Measurements from ENCODE around the gene SEMG1.

Gene SEMG1

DNA sequence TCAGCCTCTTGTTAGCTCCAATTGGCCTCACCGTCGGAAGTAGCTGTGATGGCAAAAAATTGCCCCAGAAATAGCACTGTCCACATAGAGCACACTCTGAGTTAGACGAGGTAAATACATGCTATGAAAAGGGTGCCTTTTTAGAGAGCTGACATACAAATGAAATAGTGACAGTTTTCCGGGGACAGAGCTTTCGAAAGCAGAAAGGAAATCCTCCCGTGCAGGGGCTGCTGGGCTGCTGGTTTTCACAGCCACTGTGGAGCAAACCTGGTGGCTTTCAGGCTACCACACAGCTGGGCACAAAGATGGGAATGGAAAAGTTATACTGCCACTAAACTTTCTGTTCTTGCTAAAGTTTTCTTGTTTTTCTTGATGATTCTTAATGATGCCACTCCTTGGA lies 39.3 kb downstream of the SEMG1 start:
- no peak for TF ChIP-seq ZFX (IDR thresholded peaks at IDR 0.05; ENCODE audit: borderline replicate concordance)
- TF ChIP-seq, protein P1, sequence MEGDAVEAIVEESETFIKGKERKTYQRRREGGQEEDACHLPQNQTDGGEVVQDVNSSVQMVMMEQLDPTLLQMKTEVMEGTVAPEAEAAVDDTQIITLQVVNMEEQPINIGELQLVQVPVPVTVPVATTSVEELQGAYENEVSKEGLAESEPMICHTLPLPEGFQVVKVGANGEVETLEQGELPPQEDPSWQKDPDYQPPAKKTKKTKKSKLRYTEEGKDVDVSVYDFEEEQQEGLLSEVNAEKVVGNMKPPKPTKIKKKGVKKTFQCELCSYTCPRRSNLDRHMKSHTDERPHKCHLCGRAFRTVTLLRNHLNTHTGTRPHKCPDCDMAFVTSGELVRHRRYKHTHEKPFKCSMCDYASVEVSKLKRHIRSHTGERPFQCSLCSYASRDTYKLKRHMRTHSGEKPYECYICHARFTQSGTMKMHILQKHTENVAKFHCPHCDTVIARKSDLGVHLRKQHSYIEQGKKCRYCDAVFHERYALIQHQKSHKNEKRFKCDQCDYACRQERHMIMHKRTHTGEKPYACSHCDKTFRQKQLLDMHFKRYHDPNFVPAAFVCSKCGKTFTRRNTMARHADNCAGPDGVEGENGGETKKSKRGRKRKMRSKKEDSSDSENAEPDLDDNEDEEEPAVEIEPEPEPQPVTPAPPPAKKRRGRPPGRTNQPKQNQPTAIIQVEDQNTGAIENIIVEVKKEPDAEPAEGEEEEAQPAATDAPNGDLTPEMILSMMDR (IDR thresholded peaks at IDR 0.05), result no peak
- H3K27ac ChIP-seq, result no peak overlapping the region

DNA sequence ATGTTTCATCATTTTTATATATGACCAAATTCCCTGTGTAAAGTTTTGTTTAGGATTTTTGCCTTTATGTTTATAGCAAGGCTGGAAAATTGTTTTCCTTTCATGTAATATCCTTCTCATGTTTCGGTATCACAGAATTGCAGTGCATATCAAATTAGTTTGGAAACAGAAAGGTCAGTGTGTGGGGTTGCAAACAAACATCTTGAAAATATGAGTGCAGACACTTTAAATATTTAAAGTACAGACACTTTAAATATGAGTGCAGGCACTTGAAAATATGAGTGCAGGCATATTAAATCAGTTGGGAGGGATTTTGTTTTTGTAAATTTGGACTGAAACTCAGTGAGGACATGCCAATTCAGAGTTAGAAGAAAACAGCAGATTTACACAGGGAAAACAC lies 41.0 kb downstream of the SEMG1 start:
- TF ChIP-seq, protein P1 (IDR thresholded peaks at IDR 0.05), result no peak
- no peak for TF ChIP-seq ZFX (IDR thresholded peaks at IDR 0.05; ENCODE audit: borderline replicate concordance)
- H3K27ac ChIP-seq, result no peak overlapping the region

DNA sequence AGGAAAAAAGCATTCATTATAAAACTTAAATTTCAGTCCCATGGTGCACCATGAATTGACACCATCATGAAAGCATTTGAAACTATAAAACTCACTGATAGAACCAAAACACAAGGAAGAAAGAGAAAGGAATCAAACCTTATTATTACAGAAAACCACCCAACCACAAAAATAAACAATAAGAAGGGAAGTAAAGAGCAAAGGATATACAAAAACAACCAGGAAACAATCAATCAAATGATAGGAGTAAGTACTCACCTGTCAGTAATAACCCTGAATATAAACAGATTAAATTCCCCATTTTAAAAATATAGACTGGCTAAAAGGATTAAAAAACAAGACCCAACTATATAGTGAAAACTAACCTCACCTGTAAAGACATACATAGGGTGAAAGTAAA lies 41.8 kb downstream of the SEMG1 start:
- no peak for TF ChIP-seq ZFX (IDR thresholded peaks at IDR 0.05; ENCODE audit: borderline replicate concordance)
- TF ChIP-seq, protein P1 (IDR thresholded peaks at IDR 0.05), result no peak
- no peak overlapping the region for H3K27ac ChIP-seq

DNA sequence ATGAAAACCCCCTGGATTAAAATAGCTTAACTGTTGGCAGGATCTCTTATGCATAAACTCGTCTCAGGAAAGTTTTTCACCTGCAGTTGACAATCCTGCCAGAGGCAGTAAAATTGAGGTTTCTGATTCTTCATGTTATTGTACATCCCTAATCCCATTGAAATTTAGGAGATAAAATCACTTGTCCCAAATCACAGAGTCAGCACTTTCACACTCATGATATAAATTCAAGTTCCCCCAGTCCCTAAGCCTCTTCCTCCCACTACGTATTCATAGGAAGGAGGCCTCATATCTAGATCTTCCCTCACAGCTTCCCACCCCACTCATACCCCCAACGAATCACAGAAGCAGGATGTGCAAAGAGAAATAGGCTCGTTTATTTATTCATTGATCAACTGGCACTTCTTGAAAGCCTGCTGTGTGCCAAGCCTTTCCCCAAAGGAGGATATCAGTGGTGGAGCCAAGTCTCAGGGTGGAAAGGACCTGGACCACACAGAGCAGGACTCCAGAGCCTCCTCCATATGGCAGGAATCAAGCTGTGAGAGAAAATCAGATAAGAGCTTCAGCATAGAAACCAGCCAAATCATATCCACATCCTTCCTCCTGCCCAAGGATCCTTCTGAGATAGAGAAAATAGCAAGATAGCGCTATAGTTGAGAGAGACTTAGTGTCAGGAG lies 45.2 kb downstream of the SEMG1 start:
- H3K27ac ChIP-seq, result no peak overlapping the region
- TF ChIP-seq ZFX (IDR thresholded peaks at IDR 0.05; ENCODE audit: borderline replicate concordance), result no peak

DNA sequence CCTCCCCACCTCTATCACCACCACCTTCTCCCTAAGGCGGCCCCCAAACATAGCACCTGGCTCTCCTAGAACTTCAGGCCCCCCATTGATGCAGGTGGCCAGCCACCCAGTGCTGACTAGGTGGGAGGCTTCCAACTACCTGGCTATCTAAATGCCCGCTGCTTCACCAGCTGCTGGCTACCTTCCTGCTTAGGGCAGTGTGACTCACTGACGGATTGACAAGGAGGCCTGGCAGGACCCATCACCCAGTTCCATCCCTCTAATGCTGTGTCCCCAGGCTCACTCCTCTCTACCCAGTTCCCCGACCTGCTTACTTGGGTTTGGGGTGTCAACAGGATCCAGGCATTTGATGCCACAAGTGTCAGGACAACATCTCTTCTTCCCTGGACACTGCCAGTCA lies 46.4 kb downstream of the SEMG1 start:
- H3K27ac ChIP-seq, result no peak overlapping the region
- TF ChIP-seq, protein P1 (IDR thresholded peaks at IDR 0.05), result no peak
- TF ChIP-seq ZFX (IDR thresholded peaks at IDR 0.05; ENCODE audit: borderline replicate concordance), result no peak

DNA sequence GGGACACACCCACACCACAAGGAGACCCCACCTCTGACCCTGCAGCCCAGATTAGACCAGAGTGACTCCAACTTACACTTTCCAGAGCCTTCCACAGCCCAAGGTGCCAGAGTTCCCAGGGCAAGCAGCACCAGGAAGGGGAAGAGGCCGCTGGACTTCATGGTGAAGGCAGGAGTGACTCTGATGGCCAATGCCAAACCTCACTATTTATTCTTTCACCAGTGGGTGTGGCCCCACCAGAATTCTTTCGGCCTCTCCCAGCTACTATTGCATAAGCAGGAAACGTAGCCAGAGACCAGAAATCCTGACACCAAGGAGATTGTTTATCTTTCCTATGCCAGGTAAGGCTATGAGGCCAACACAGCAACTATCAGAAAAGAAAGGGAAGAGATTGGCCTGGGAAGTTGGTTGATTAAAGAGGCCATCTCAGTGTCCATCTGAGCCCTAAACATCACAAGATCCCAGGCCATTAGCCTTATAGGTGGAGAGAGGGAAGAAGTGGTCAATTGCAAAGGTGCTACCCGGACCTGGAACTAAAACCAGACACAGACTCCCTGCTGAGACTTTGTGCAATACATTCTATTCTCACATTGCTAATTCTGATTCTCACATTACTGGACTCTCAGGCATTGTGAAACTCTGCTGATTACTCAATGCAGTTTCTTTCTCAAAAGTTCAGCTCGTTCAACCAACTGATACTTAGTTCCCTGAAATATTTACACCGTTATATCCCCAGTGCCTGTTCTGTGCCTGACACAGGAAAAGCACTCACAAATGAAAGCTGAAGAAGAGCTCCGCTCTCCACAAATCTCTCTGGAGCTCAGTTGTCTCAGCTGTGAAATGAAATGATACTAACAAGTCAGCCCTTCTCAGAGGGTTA lies 47.8 kb downstream of the SEMG1 start, which contains the start of gene SLPI:
SLPI (minus strand) TSS at position 182 of the 880 bp plus-strand sequence; CDS start at position 161, 21 bp downstream.
- no peak for TF ChIP-seq ZFX (IDR thresholded peaks at IDR 0.05; ENCODE audit: borderline replicate concordance)
- TF ChIP-seq, protein P1 (IDR thresholded peaks at IDR 0.05), result no peak

DNA sequence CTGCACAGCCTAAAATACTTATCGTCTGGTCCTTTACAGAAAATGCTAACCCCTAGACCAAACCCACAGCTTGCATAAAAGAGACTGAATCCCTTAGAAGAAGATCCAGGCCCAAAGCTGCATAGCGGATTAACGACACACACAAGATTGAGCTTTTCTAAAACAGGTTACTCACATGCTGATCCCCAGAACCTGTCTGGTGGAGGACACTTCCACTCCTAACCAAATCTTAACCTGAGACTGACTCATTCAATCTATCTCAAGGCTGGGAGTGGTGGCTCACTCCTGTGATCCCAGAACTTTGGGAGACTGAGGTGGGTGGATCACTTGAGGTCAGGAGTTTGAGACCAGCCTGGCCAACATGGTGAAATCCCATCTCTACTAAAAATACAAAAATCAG lies 50.3 kb downstream of the SEMG1 start:
- H3K27ac ChIP-seq, result no peak overlapping the region
- no peak for TF ChIP-seq ZFX (IDR thresholded peaks at IDR 0.05; ENCODE audit: borderline replicate concordance)
- TF ChIP-seq, protein P1 (IDR thresholded peaks at IDR 0.05), result no peak

More for the DNA sequence above, 47.8 kb downstream of the SEMG1 start, which contains the start of gene SLPI:
- no peak within 1 kb of the TSS for H3K27ac ChIP-seq

Measured in 22Rv1 (cell line).